Camera-type eye (tissue), 1 donor: ENCODE data around the gene GABRA5. TPM values are rescaled to one million over a fixed set of nuclear protein-coding genes. Genes with fewer than 3 reads are reported as not detected.

Experiments used
- total RNA-seq: library from RNA; depleted of rRNA; stranded (reverse); fragments of >200 nt; gene quantifications from one replicate; pipeline ENCODE4 v1.2.3, GENCODE V29; 2014

GABRA5 gene
- total RNA-seq: 1.6 TPM

DNA sequence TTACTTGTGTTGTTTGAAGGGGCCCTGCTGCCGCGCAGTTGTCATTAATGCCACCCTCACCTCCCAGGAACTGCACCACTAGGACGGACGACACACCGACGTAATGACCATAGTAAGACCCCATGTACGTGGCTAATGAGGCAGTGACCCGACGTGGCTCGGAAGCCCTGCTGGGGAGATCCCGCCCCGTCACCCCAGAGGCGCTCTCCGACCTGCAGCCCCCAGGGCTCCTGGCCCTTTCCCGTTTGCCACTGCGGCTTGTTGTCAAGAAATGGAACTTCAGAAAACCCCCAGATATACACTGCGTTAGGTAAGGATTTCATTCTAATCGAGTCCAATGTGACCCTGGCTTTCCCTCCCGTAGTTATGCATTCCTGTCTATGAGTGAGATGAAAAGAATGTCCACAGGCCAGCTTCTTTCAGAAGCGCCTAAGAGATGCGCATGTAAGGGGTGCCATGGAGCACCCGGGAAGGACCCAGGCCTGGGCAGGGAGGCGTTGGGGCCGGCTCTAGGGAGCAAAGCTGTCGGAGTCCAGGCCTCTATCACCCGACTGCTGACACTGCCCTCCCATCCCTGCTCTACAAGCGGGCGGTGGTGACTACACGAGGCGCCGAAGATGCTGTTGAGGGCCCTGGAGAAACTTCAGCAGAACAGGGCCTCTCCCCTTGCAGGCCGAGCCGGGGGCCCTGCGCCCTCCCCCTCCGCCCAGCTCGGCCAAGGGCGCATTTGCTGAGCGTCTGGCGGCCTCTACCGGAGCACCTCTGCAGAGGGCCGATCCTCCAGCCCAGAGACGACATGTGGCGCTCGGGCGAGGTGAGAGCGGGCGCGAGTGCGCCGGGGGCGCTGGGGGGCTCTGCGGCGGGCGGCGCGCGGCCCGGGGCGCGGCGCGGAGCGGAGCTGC, at the start of gene GABRA5:
Gene GABRA5 (plus strand): TSS at position 765 of the 902 bp plus-strand sequence. CDS start 2,187 bp downstream, outside the sequence.

GRCh38 chr15:26970712-26971210, 103.9 kb downstream of the GABRA5 start, which contains the start of gene GABRG3:
Gene GABRG3 (plus strand): TSS chr15:26971181.

Other genes with a start within 250 kb of the GABRA5 start
- 44.0 TPM for gene GABRB3, start 94.0 kb upstream of the GABRA5 start, total RNA-seq
- gene GABRG3, start 104.1 kb downstream of the GABRA5 start, total RNA-seq: 17.8 TPM